H1 (cell line): ENCODE results near the gene GAPDHS. TPM values are rescaled to one million over a fixed set of nuclear protein-coding genes. Genes with fewer than 3 reads are reported as not detected.

Source experiments
- CEBPB ChIP-seq: IDR thresholded peaks from 2 replicates; pipeline ENCODE4 v1.6.1; 2012; ENCODE audit warnings: low read depth, low read length
- HDAC6 ChIP-seq: IDR thresholded peaks from one replicate; pipeline ENCODE4 v1.7.1; 2012; ENCODE audit warnings: low read depth, mild to moderate bottlenecking, inconsistent platforms, low read length, moderate library complexity
- POLR2A ChIP-seq, 2 experiments: IDR thresholded peaks; 1 replicate in 1 of 2; 2 replicates in 1 of 2; pipeline ENCODE4 v1.6.1; 2011; ENCODE audit warnings: low read depth in 2 of 2, low read length in 2 of 2, mild to moderate bottlenecking in 2 of 2; ENCODE audit errors: control extremely low read depth in 1 of 2
- USF2 ChIP-seq: IDR thresholded peaks from 2 replicates; pipeline ENCODE4 v1.6.1; 2011; ENCODE audit warnings: low read length, improper control_type of control experiment
- polyA plus RNA-seq, 7 experiments: library from polyadenylated mRNA; depleted of rRNA in 3 of 7; stranded (reverse) in 5 of 7; unstranded in 2 of 7; fragments of >200 nt in 5 of 7; fragments of 200-250 nt in 2 of 7; gene quantifications; 1 replicate in 5 of 7; 2 replicates in 1 of 7; 4 replicates in 1 of 7; pipeline versions ENCODE4 v1.2.1 to v1.2.3, GENCODE V29; 2011 to 2013; ENCODE audit warnings: missing spikeins in 2 of 7, mixed read lengths in 2 of 7
- total RNA-seq: library from RNA; stranded (reverse); fragmentation: NEBNext Ultra II Directional; extraction: Animal tissue kit (Norgen Biotek cat#: 25700); gene quantifications from 2 replicates; pipeline ENCODE4 v1.2.1, GENCODE V29; 2021

GAPDHS gene
- total and polyA plus RNA-seq, 2 of the 8 experiments (the other 6 are each of a cell fraction or from before 2014, with no cell fraction given): 0.26 TPM; not detected in 1

GRCh38 chr19:35498984-35499527, 34.2 kb upstream of the GAPDHS start (continued):
- no peak for TF ChIP-seq USF2
- TF ChIP-seq POLR2A (IDR thresholded peaks at IDR 0.05; ENCODE audit: control extremely low read depth in 1 of 2, low read depth in 2 of 2, low read length in 2 of 2): no peak
- TF ChIP-seq CEBPB: no peak
- no peak for TF ChIP-seq HDAC6
